Spleen (tissue), 11 donors: ENCODE results near the gene OR13J1. TPM values are rescaled to one million over a fixed set of nuclear protein-coding genes. Genes with fewer than 3 reads are reported as not detected.

ENCODE experiments used
- DNase-seq: peaks from one replicate; pipeline ENCODE4 v3.0.0-alpha.2; 2020
- H3K27ac ChIP-seq, 8 donors: fragments of 200-600 bp; sonication (generic) in 7 of 8; 1 replicate in 4 of 8; 2 replicates in 4 of 8; pipeline versions ENCODE4 v1.5.0 to v1.8.0; 2016 to 2021; ENCODE audit warnings: inconsistent platforms in 4 of 8, mild to moderate bottlenecking in 4 of 8, moderate library complexity in 1 of 8
- H3K27me3 ChIP-seq, 7 donors: fragments of 200-600 bp; sonication (generic) in 6 of 7; replicated peaks in 1 of 7; 1 replicate in 4 of 7; 2 replicates in 3 of 7; pipeline versions ENCODE4 v1.5.0 to v1.8.0; 2016 to 2021; ENCODE audit warnings: inconsistent platforms in 3 of 7, mild to moderate bottlenecking in 1 of 7
- H3K36me3 ChIP-seq, 6 donors: fragments of 200-600 bp; sonication (generic) in 5 of 6; 1 replicate in 4 of 6; 2 replicates in 2 of 6; pipeline versions ENCODE4 v1.5.0 to v1.8.0; 2016 to 2021; ENCODE audit warnings: inconsistent platforms in 2 of 6
- H3K4me1 ChIP-seq, 6 donors: fragments of 200-600 bp; sonication (generic) in 5 of 6; 1 replicate in 3 of 6; 2 replicates in 3 of 6; pipeline versions ENCODE4 v1.5.0 to v1.8.0; 2016 to 2021; ENCODE audit warnings: inconsistent platforms in 3 of 6
- H3K4me3 ChIP-seq, 8 donors: fragments of 200-600 bp; sonication (generic) in 7 of 8; 1 replicate in 4 of 8; 2 replicates in 4 of 8; pipeline versions ENCODE4 v1.5.0 to v1.8.0; 2016 to 2021; ENCODE audit warnings: inconsistent platforms in 4 of 8, mild to moderate bottlenecking in 4 of 8, moderate library complexity in 2 of 8
- H3K9me3 ChIP-seq, 8 donors: fragments of 200-600 bp; sonication (generic) in 7 of 8; 1 replicate in 4 of 8; 2 replicates in 4 of 8; pipeline versions ENCODE4 v1.5.0 to v1.8.0; 2016 to 2021; ENCODE audit warnings: inconsistent platforms in 4 of 8
- CTCF ChIP-seq, 11 experiments: fragments of 200-600 bp in 7 of 11; fragments of 450-650 bp in 4 of 11; sonication (generic) in 4 of 11; IDR thresholded peaks in 8 of 11; conservative IDR thresholded peaks in 3 of 11; 1 replicate in 7 of 11; 2 replicates in 4 of 11; pipeline versions ENCODE4 v1.4.0 to v1.8.0; 2016 to 2021; ENCODE audit warnings: antibody characterized with exemption in 11 of 11, inconsistent platforms in 4 of 11, mild to moderate bottlenecking in 1 of 11
- POLR2A ChIP-seq, 3 donors: fragments of 450-650 bp; IDR thresholded peaks; one replicate each; pipeline ENCODE4 v1.5.1; 2017; ENCODE audit warnings: antibody characterized with exemption in 3 of 3, mild to moderate bottlenecking in 1 of 3
- POLR2AphosphoS5 ChIP-seq, 3 donors: sonication (generic); formaldehyde crosslinking; IDR thresholded peaks; one replicate each; pipeline ENCODE4 v1.5.1; 2017; ENCODE audit warnings: antibody characterized with exemption in 3 of 3
- WGBS, 5 donors: extraction: QIAGEN DNeasy Blood & Tissue Kit in 3 of 5; methylation state at CpG; one replicate each; pipeline versions ENCODE4 v1.1.5 to v1.1.7; 2013 to 2018; 5-methylcytosine and 5-hydroxymethylcytosine counted together
- intact Hi-C: fragments of 100-400 bp; cut with DNase I; formaldehyde crosslinking; loops from one replicate; pipeline ENCODE4 v1.15.0; 2023; ENCODE audit warnings: low total_unique reads
- polyA plus RNA-seq, 3 donors: library from polyadenylated mRNA; stranded (reverse); fragments of 200-250 nt; gene quantifications; one replicate each; pipeline ENCODE4 v1.2.1, GENCODE V29; 2013
- total RNA-seq, 7 donors: library from RNA; depleted of rRNA in 3 of 7; stranded (reverse); fragments of >200 nt in 3 of 7; fragmentation: NEBNext Ultra II Directional in 4 of 7; extraction: Animal tissue kit (Norgen Biotek cat#: 25700) in 4 of 7; gene quantifications; one replicate each; pipeline versions ENCODE4 v1.1.0 to v1.2.1, GENCODE V29; 2016 to 2021
- donor health status: healthy with polysubstance abuse.
- donor health status: DM: no; HTN: no; CAD: no; lungs with moderate emphysema.
- donor health status: DM: no; HTN: no; CAD: no.
- donor health status: Bipolar disorder and iron deficiency.
- donor health status: healthy.
- donor health status: DM: no; HTN: no; CAD: no.
- donor health status: DM: yes; HTN: yes; CAD: no.

The OR13J1 gene
- total and polyA plus RNA-seq, 10 donors: not detected

- DNase-seq: peak; percentile 31
- TF ChIP-seq CTCF (IDR thresholded peaks at IDR 0.05 in 8 of 11, conservative IDR thresholded peaks at IDR 0.05 in 3 of 11): no peak
- TF ChIP-seq POLR2A (IDR thresholded peaks at IDR 0.05): no peak
- TF ChIP-seq POLR2AphosphoS5 (IDR thresholded peaks at IDR 0.05): no peak
- intact Hi-C loops: loop anchor here (10.0 kb wide), 1 partner anchor 55 kb away; no protein-coding TSS in a partner anchor
- Histone ChIP-seq H3K36me3 (no peaks in the 10 kb centered on the region), H3K9me3 (no peaks in the 10 kb centered on the region), H3K4me3 (no peak overlapping the region), H3K27ac (no peak overlapping the region), H3K27me3 (peaks cover 0 to 24% (median 0%) of the 10 kb centered on the region in 7 donors), H3K4me1 (peaks cover 14 to 52% (median 34%) of the 10 kb centered on the region in 6 donors)
- WGBS, 5 donors: 59 to 72% (median 65%) methylated on average over 5 of the region's 5 CpGs
Observed at GRCh38 chr9:35839926-35840325, 30.3 kb downstream of the OR13J1 start.

GRCh38 chr9:35836595-35836994, 33.6 kb downstream of the OR13J1 start:
- no peak overlapping the region for H3K27ac ChIP-seq
- no peaks in the 10 kb centered on the region for H3K9me3 ChIP-seq
- no peak for DNase-seq
- H3K27me3 ChIP-seq: peaks cover 0 to 20% (median 0%) of the 10 kb centered on the region in 7 donors
- no peak for TF ChIP-seq CTCF (IDR thresholded peaks at IDR 0.05 in 8 of 11, conservative IDR thresholded peaks at IDR 0.05 in 3 of 11)
- TF ChIP-seq POLR2AphosphoS5 (IDR thresholded peaks at IDR 0.05): no peak
- TF ChIP-seq POLR2A (IDR thresholded peaks at IDR 0.05): no peak
- H3K4me1 ChIP-seq: peaks cover 9 to 47% (median 26%) of the 10 kb centered on the region in 6 donors
- no peaks in the 10 kb centered on the region for H3K36me3 ChIP-seq
- no peak overlapping the region for H3K4me3 ChIP-seq
- intact Hi-C loops: no loop called here
- WGBS, 5 donors: 90 to 97% (median 95%) methylated on average over 5 of the region's 5 CpGs

- Histone ChIP-seq H3K9me3 (no peaks in the 10 kb centered on the region), H3K27ac (no peak overlapping the region), H3K4me3 (no peak overlapping the region), H3K36me3 (no peaks in the 10 kb centered on the region), H3K27me3 (peaks cover 0 to 12% (median 0%) of the 10 kb centered on the region in 7 donors), H3K4me1 (peaks cover 9 to 55% (median 28%) of the 10 kb centered on the region in 6 donors)
- TF ChIP-seq CTCF (IDR thresholded peaks at IDR 0.05 in 8 of 11, conservative IDR thresholded peaks at IDR 0.05 in 3 of 11) (no peak), POLR2AphosphoS5 (IDR thresholded peaks at IDR 0.05) (no peak), POLR2A (IDR thresholded peaks at IDR 0.05) (no peak)
- WGBS, 5 donors: 45 to 80% (median 64%) methylated on average over 2 of the region's 2 CpGs
- no peak for DNase-seq
- intact Hi-C loops: no loop called here
Observed at GRCh38 chr9:35835766-35836165, 34.4 kb downstream of the OR13J1 start.

- Histone ChIP-seq H3K27me3 (peaks cover 0 to 6% (median 0%) of the 10 kb centered on the region in 7 donors), H3K27ac (peak overlapping the region in 1 of 8 donors; percentile 30), H3K9me3 (no peaks in the 10 kb centered on the region), H3K4me1 (peaks cover 9 to 59% (median 30%) of the 10 kb centered on the region in 6 donors), H3K36me3 (no peaks in the 10 kb centered on the region), H3K4me3 (no peak overlapping the region)
- intact Hi-C loops: no loop called here
- WGBS, 5 donors: 84 to 96% (median 94%) methylated on average over 3 of the region's 3 CpGs
- no peak for DNase-seq
- TF ChIP-seq POLR2AphosphoS5 (IDR thresholded peaks at IDR 0.05) (no peak), CTCF (IDR thresholded peaks at IDR 0.05 in 8 of 11, conservative IDR thresholded peaks at IDR 0.05 in 3 of 11) (peak in 1 of 11 experiments; percentile 14), POLR2A (IDR thresholded peaks at IDR 0.05) (no peak)
Observed at GRCh38 chr9:35835216-35835632, 35.0 kb downstream of the OR13J1 start.
